Transverse colon (tissue), 4 donors: ENCODE measurements around the gene GMDS. TPM values are rescaled to one million over a fixed set of nuclear protein-coding genes. Genes with fewer than 3 reads are reported as not detected.
A peak's percentile ranks its signal among the peaks of the same experiment; 100 is the strongest.

Source experiments
- DNase-seq: peaks from one replicate; pipeline ENCODE4 v3.0.0-alpha.2; 2019
- H3K27ac ChIP-seq, 4 donors: fragments of 200-600 bp; sonication (generic); 2 replicates each; pipeline ENCODE4 v1.5.1; 2016 to 2018; ENCODE audit warnings: inconsistent platforms in 4 of 4
- H3K27me3 ChIP-seq: fragments of 200-600 bp; sonication (generic); 2 replicates; pipeline ENCODE4 v1.5.1; 2017; ENCODE audit warnings: inconsistent platforms
- H3K36me3 ChIP-seq, 4 donors: fragments of 200-600 bp; sonication (generic); 2 replicates each; pipeline ENCODE4 v1.5.1; 2017 to 2019; ENCODE audit warnings: inconsistent platforms in 4 of 4
- H3K4me1 ChIP-seq, 4 donors: fragments of 200-600 bp; sonication (generic); 2 replicates each; pipeline ENCODE4 v1.5.1; 2017 to 2020; ENCODE audit warnings: inconsistent platforms in 4 of 4
- H3K4me3 ChIP-seq, 4 donors: fragments of 200-600 bp; sonication (generic); 1 replicate in 1 of 4; 2 replicates in 3 of 4; pipeline versions ENCODE4 v1.5.1 to v1.6.1; 2017 to 2019; ENCODE audit warnings: inconsistent platforms in 4 of 4
- H3K9me3 ChIP-seq, 2 donors: fragments of 200-600 bp; sonication (generic); 2 replicates each; pipeline ENCODE4 v1.5.1; 2017 to 2019; ENCODE audit warnings: inconsistent platforms in 2 of 2
- EP300 ChIP-seq: sonication (generic); formaldehyde crosslinking; IDR thresholded peaks from one replicate; pipeline ENCODE4 v1.6.1; 2017; ENCODE audit warnings: antibody characterized with exemption, low read depth
- POLR2A ChIP-seq: fragments of 450-650 bp; IDR thresholded peaks from one replicate; pipeline ENCODE4 v1.6.1; 2016; ENCODE audit warnings: antibody characterized with exemption, mild to moderate bottlenecking, moderate library complexity
- POLR2AphosphoS5 ChIP-seq, 3 donors: sonication (generic); formaldehyde crosslinking; IDR thresholded peaks; one replicate each; pipeline ENCODE4 v1.6.1; 2016; ENCODE audit warnings: antibody characterized with exemption in 3 of 3
- WGBS, 2 donors: methylation state at CpG; one replicate each; pipeline ENCODE4 v1.1.5; 2018; ENCODE audit warnings: low coverage in 1 of 2; 5-methylcytosine and 5-hydroxymethylcytosine counted together
- in situ Hi-C, 4 donors: fragments of 200-750 bp; cut with MboI; loops; one replicate each; pipeline versions ENCODE4 v1.15.0 to v1.15.1; 2017; ENCODE audit warnings: low sequenced_read_pairs in 3 of 4, low pct_ligation_motif_present in 1 of 4, low pct_unique_long_range_greater_than_20kb in 1 of 4
- intact Hi-C: fragments of 100-400 bp; cut with DNase I; formaldehyde crosslinking; loops from one replicate; pipeline ENCODE4 v1.15.1; 2023; ENCODE audit warnings: low total_unique reads
- total RNA-seq, 4 donors: library from RNA; depleted of rRNA; stranded (reverse); fragments of >200 nt; gene quantifications; one replicate each; pipeline ENCODE4 v1.1.0, GENCODE V29; 2016
- TF ChIP-seq, protein P1 (sequence below), 5 experiments: fragments of 200-600 bp in 3 of 5; fragments of 450-650 bp in 2 of 5; sonication (generic) in 3 of 5; IDR thresholded peaks; 1 replicate in 2 of 5; 2 replicates in 3 of 5; pipeline ENCODE4 v1.5.1; 2016 to 2017; ENCODE audit warnings: antibody characterized with exemption in 5 of 5, inconsistent platforms in 3 of 5, mild to moderate bottlenecking in 2 of 5, moderate library complexity in 1 of 5

The GMDS gene
- total RNA-seq, 4 donors from 2014 or later: 66.2 to 546 (median 102) TPM

DNA sequence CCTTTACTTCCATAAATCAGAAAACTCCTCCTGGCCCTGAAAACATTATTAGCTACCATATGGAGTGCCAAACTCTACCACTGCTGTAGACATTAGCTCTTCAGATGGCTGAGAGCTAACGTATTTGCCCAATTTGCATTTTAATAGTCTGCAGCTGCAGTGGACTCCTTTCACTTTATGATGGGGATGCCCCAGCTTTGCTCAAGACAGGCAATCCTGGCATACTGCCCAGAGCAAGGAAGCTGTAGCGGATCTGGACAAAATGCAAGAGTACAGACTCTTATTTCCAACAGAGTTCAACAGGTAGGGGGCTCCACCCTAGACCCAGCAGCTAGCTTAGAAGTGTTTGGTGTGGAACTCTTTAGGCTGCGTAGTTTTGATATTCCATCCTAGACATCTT, 389.0 kb downstream of the GMDS start:
- 47 to 60% methylated on average over 1 to 3 of the region's 3 CpGs for WGBS, 2 donors
- no peaks in the 10 kb centered on the region for H3K27me3 ChIP-seq
- H3K4me3 ChIP-seq: no peak overlapping the region
- H3K4me1 ChIP-seq: peaks cover 0 to 11% (median 8%) of the 10 kb centered on the region in 4 donors
- H3K27ac ChIP-seq: no peak overlapping the region
- H3K9me3 ChIP-seq: no peaks in the 10 kb centered on the region
- in situ Hi-C loops (no loop called here), intact Hi-C loops (no loop called here)
- TF ChIP-seq POLR2AphosphoS5 (IDR thresholded peaks at IDR 0.05): peak in 1 of 3 donors; percentile 38
- TF ChIP-seq EP300: no peak
- no peaks in the 10 kb centered on the region for H3K36me3 ChIP-seq
- peak; percentile 71 for DNase-seq

DNA sequence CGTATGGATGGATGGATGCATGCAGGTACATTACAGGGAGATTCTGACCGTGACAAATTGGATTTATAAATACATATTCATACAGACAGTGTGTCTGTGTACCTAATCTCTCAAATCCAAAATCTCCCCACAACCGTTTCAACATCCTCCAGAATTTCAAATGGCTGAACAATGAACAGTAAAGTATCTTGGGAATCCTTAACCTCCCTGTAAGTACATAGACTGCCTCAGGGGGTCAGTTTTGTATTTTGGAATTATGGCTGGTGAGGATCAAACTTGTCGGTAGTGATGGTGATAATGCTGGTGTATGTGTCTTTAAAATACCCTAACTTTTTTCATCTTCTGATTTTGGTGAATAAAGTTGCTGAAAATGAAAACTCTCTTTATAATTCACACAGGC, 389.5 kb downstream of the GMDS start:
- no peaks in the 10 kb centered on the region for H3K9me3 ChIP-seq
- no peak for DNase-seq
- H3K27ac ChIP-seq: no peak overlapping the region
- no peaks in the 10 kb centered on the region for H3K27me3 ChIP-seq
- no peaks in the 10 kb centered on the region for H3K36me3 ChIP-seq
- TF ChIP-seq EP300 (no peak), POLR2A (no peak), POLR2AphosphoS5 (IDR thresholded peaks at IDR 0.05) (no peak)
- TF ChIP-seq, protein P1, sequence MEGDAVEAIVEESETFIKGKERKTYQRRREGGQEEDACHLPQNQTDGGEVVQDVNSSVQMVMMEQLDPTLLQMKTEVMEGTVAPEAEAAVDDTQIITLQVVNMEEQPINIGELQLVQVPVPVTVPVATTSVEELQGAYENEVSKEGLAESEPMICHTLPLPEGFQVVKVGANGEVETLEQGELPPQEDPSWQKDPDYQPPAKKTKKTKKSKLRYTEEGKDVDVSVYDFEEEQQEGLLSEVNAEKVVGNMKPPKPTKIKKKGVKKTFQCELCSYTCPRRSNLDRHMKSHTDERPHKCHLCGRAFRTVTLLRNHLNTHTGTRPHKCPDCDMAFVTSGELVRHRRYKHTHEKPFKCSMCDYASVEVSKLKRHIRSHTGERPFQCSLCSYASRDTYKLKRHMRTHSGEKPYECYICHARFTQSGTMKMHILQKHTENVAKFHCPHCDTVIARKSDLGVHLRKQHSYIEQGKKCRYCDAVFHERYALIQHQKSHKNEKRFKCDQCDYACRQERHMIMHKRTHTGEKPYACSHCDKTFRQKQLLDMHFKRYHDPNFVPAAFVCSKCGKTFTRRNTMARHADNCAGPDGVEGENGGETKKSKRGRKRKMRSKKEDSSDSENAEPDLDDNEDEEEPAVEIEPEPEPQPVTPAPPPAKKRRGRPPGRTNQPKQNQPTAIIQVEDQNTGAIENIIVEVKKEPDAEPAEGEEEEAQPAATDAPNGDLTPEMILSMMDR (IDR thresholded peaks at IDR 0.05): no peak
- 69 to 73% methylated on average over 4 of the region's 4 CpGs for WGBS, 2 donors
- in situ Hi-C loops: no loop called here
- no peak overlapping the region for H3K4me3 ChIP-seq
- intact Hi-C loops: no loop called here
- peaks cover 0 to 11% (median 8%) of the 10 kb centered on the region in 4 donors for H3K4me1 ChIP-seq

DNA sequence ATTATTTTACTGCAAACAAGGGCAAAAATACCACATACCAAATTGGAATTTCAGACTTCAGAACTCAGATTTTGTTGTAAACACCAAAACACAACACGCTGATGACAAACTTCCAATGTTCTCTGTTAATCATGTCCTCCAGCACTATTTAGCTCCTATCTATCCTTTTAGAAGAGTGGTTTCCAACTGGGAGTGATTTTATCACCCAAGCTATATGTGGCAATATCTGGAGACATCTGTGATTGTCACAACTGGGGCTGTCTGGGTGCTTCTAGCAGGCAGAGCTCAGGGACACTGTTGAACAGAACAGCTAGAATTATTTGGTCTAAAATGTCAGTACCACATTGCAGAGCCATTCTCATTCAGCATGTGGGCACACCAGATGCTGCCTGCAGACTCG, 391.1 kb downstream of the GMDS start:
- in situ Hi-C loops: no loop called here
- Histone ChIP-seq H3K4me3 (no peak overlapping the region), H3K27me3 (no peaks in the 10 kb centered on the region), H3K9me3 (no peaks in the 10 kb centered on the region), H3K4me1 (peaks cover 0 to 20% (median 14%) of the 10 kb centered on the region in 4 donors), H3K36me3 (no peaks in the 10 kb centered on the region), H3K27ac (no peak overlapping the region)
- no peak for DNase-seq
- WGBS, 2 donors: 92 to 100% methylated on average over 2 of the region's 2 CpGs
- TF ChIP-seq POLR2AphosphoS5 (IDR thresholded peaks at IDR 0.05) (no peak), POLR2A (no peak), EP300 (no peak)
- TF ChIP-seq, protein P1 (IDR thresholded peaks at IDR 0.05): no peak
- intact Hi-C loops: no loop called here

DNA sequence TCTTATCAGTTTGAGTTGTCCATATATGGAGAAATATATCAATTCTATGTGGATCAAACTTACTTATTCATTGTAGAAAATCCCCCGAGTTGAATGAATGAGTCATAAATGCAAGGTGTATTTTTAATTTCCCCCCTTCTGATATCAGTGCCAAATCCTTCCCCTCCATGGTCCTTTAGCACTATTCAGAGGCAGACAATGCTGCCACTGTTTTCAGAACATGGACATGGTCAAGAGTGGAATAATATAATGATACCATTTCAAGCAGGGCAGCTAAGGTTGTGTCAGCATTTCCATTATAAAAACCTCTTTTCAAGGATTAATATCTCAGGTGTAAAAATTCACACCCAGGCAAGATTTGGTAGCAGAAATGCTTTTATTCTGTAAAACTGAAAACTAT, 391.6 kb downstream of the GMDS start:
- no peak for DNase-seq
- Histone ChIP-seq H3K27ac (no peak overlapping the region), H3K27me3 (no peaks in the 10 kb centered on the region), H3K36me3 (no peaks in the 10 kb centered on the region), H3K4me1 (peaks cover 0 to 20% (median 14%) of the 10 kb centered on the region in 4 donors), H3K4me3 (no peak overlapping the region), H3K9me3 (no peaks in the 10 kb centered on the region)
- intact Hi-C loops: no loop called here
- WGBS, 2 donors: 78 to 83% methylated on average over 1 of the region's 1 CpG
- TF ChIP-seq EP300: no peak
- TF ChIP-seq, protein P1 (IDR thresholded peaks at IDR 0.05): no peak
- no peak for TF ChIP-seq POLR2AphosphoS5 (IDR thresholded peaks at IDR 0.05)
- no peak for TF ChIP-seq POLR2A
- in situ Hi-C loops: no loop called here
